ENCODE data around the gene SMIM45.
A peak's percentile ranks its signal among the peaks of the same experiment; 100 is the strongest.
"Not testable (repeated sequence)": the region's sequence is repeated elsewhere in the genome, so short reads cannot be mapped to it uniquely, and the experiment has no call there.

SMIM45 gene

GRCh38 chr22:41947424-41948080, 4.4 kb upstream of the SMIM45 start:
- no peaks in the 10 kb centered on the region for H3K27me3 ChIP-seq (ENCODE audit: insufficient read depth, low read length)
- peak overlapping the region; percentile 84 for H3K4me3 ChIP-seq (ENCODE audit: low read depth, low read length, poor library complexity, severe bottlenecking)
- H3K4me2 ChIP-seq (ENCODE audit: low read length), result peak overlapping the region; percentile 96
- no peaks in the 10 kb centered on the region for H3F3A ChIP-seq (ENCODE audit: insufficient read depth, low read length)
- peak overlapping the region; percentile 91 for H3K27ac ChIP-seq (ENCODE audit: low read depth, low read length, poor library complexity, severe bottlenecking)
- TF ChIP-seq CTCF (IDR thresholded peaks at IDR 0.05; ENCODE audit: low read length) (no peak), EZH2 (IDR thresholded peaks at IDR 0.05; ENCODE audit: borderline replicate concordance, low read length) (no peak)
- H4K20me1 ChIP-seq (ENCODE audit: insufficient read depth, low read length), result no peaks in the 10 kb centered on the region
- peaks cover 10% of the 10 kb centered on the region for H3K79me2 ChIP-seq (ENCODE audit: insufficient read depth, low read length)
- H3K9ac ChIP-seq (ENCODE audit: low read length), result peak overlapping the region; percentile 89
- H2AFZ ChIP-seq (ENCODE audit: low read length), result no peak overlapping the region
- H3K36me3 ChIP-seq (ENCODE audit: insufficient read depth, low read length), result peaks cover 32% of the 10 kb centered on the region
- H3K9me2 ChIP-seq (ENCODE audit: low read depth, low read length), result no peaks in the 10 kb centered on the region
- peaks cover 53% of the 10 kb centered on the region for H3K4me1 ChIP-seq (ENCODE audit: insufficient read depth, low read length, severe bottlenecking)
- H3K9me3 ChIP-seq (ENCODE audit: low read length), result no peaks in the 10 kb centered on the region

- TF ChIP-seq EZH2 (IDR thresholded peaks at IDR 0.05; ENCODE audit: borderline replicate concordance, low read length) (no peak), CTCF (IDR thresholded peaks at IDR 0.05; ENCODE audit: low read length) (no peak)
- H3K4me3 ChIP-seq (ENCODE audit: low read depth, low read length, poor library complexity, severe bottlenecking), result no peak overlapping the region
- H3K4me1 ChIP-seq (ENCODE audit: insufficient read depth, low read length, severe bottlenecking), result peaks cover 53% of the 10 kb centered on the region
- peak overlapping the region; percentile 96 for H3K4me2 ChIP-seq (ENCODE audit: low read length)
- H3K79me2 ChIP-seq (ENCODE audit: insufficient read depth, low read length), result peaks cover 10% of the 10 kb centered on the region
- no peaks in the 10 kb centered on the region for H3F3A ChIP-seq (ENCODE audit: insufficient read depth, low read length)
- peak overlapping the region; percentile 91 for H3K27ac ChIP-seq (ENCODE audit: low read depth, low read length, poor library complexity, severe bottlenecking)
- H3K36me3 ChIP-seq (ENCODE audit: insufficient read depth, low read length), result peaks cover 27% of the 10 kb centered on the region
- no peaks in the 10 kb centered on the region for H3K27me3 ChIP-seq (ENCODE audit: insufficient read depth, low read length)
- peak overlapping the region; percentile 89; the same call in 1 of the 2 replicates for H3K9ac ChIP-seq (ENCODE audit: low read length)
- H3K9me3 ChIP-seq (ENCODE audit: low read length), result no peaks in the 10 kb centered on the region
- no peaks in the 10 kb centered on the region for H3K9me2 ChIP-seq (ENCODE audit: low read depth, low read length)
- no peak overlapping the region for H2AFZ ChIP-seq (ENCODE audit: low read length)
- H4K20me1 ChIP-seq (ENCODE audit: insufficient read depth, low read length), result no peaks in the 10 kb centered on the region
Observed at GRCh38 chr22:41948142-41948541, 3.8 kb upstream of the SMIM45 start.

- not testable (repeated sequence) for H3K4me3 ChIP-seq (ENCODE audit: low read depth, low read length, poor library complexity, severe bottlenecking); H3K9me3 ChIP-seq (ENCODE audit: low read length); H3K79me2 ChIP-seq (ENCODE audit: insufficient read depth, low read length); H4K20me1 ChIP-seq (ENCODE audit: insufficient read depth, low read length); H3F3A ChIP-seq (ENCODE audit: insufficient read depth, low read length); H2AFZ ChIP-seq (ENCODE audit: low read length); H3K27me3 ChIP-seq (ENCODE audit: insufficient read depth, low read length); H3K9me2 ChIP-seq (ENCODE audit: low read depth, low read length); H3K27ac ChIP-seq (ENCODE audit: low read depth, low read length, poor library complexity, severe bottlenecking); H3K9ac ChIP-seq (ENCODE audit: low read length)
- peaks cover 20% of the 10 kb centered on the region for H3K36me3 ChIP-seq (ENCODE audit: insufficient read depth, low read length)
- H3K4me2 ChIP-seq (ENCODE audit: low read length), result peak overlapping the region; percentile 12; the same call in 1 of the 2 replicates
- peaks cover 46% of the 10 kb centered on the region for H3K4me1 ChIP-seq (ENCODE audit: insufficient read depth, low read length, severe bottlenecking)
Observed at GRCh38 chr22:41948928-41949296, 3.0 kb upstream of the SMIM45 start.

Data from OCI-LY1 (cell line).